Activated CD8-positive, alpha-beta memory T cell treated with anti-CD3 and anti-CD28 coated beads for 4 hours (primary cell): ENCODE measurements around the gene CTNNA1.

Experiments
- DNase-seq, 2 donors: peaks; one replicate each; pipeline ENCODE4 v3.0.0-alpha.2; 2020; ENCODE audit warnings: low read depth in 2 of 2

The CTNNA1 gene

DNA sequence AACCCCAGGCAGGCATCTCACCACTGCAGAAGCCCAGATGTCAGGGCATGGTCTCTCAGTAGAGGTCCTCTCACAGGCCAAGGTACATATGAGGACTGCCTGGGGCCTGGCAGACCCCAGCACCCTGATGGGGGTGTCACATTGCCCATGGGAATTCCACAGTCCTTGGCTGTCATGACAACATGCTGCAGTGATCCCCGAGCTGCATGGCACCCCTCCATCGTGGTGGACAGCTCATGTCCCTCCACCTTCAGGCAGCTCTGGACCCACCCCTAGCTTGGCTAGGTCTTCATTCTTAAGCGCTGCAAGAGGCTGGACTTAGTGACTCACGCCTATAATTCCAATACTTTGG lies 196.0 kb downstream of the CTNNA1 start:
- DNase-seq = no peak

DNA sequence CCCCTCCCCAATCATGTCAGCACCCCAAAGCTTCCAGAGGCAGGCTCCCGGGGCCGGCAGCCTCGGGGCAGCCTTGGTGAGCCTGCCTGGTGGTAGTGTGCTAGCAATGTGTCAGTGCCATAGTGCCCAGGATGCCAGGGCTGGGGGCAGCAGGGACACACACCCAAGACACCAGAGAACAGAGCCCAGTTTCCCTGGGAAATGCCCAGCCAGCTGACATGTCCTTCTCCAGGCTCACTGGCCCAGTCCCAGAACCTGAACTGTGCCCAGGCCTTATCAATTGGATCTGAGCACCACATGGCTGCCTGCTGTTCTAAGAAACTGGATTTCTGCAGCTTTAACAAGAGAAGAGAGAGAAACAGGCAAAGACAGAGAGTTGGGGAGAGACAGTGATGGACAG lies 196.8 kb downstream of the CTNNA1 start:
- no peak for DNase-seq

DNA sequence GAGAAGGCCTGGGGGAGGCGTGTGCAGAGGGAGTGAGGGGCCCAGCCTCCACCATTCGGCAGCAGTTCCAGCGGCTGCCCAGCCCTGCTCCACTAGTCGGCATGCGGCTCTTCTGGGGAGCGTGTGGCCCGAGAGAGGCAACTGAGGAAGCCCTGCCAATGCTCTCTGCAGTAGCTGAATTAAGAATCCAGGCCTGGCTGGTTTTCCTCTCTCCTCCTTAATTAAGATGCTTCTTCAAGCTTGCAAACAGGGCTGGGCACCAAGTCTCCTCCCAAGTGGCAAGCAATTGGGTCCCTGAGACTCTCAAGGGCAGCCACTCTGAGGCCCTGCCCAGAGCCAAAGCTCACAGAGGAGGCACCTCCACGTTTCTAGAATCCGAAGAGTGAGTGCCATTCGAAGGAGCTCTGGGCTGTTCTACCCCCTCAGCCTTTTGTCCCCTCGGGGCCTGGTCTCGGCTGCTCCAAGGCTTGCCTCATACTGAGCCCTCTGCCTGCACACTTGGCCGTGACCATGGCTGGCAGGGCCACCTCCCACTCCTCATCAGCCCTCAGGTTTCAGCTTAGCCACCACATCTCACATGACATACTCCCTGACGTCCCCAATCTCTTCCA lies 197.3 kb downstream of the CTNNA1 start:
- no peak for DNase-seq

DNA sequence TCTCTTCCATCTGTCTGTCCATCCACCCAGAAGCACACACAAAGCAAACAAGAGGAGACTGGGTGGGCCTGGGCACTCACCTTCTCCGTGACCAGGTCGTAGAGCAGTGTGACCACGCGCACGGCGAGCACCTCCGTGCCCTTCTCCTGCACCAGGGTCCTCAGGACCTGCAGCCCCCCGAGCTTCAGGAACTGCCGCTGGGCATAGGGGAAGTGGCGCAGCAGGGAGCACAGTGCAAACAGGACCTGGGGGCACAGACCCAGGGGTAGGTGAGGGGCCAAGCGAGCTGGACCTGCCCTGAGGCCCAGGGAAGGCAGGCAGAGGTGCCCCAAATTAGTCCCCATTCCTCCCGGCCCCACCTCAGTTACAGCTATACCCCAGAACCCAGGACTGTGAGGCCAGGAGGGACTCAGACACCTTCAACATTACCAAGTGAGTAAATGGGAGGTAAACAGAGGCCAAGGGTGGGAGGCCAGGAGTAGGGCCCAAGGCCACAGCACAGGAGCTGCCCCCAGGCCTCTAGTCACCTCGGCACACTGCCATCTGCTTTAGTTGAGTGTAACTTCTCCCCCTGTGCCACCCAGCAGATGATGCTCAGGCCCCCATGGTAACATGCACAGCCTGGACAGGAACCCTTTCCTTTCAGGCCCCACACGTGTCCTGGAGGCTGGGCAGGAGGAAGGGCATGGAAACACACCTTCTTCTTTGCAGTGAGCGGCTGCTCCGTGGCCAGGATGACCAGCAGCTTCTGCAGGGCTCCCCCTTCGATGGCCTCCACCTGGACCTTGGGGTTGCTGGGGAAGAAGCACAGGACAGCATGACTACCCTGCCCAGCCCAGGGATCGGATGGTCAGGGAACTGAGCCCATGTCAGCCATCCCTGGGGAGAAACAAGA lies 198.1 kb downstream of the CTNNA1 start:
- no peak for DNase-seq

DNA sequence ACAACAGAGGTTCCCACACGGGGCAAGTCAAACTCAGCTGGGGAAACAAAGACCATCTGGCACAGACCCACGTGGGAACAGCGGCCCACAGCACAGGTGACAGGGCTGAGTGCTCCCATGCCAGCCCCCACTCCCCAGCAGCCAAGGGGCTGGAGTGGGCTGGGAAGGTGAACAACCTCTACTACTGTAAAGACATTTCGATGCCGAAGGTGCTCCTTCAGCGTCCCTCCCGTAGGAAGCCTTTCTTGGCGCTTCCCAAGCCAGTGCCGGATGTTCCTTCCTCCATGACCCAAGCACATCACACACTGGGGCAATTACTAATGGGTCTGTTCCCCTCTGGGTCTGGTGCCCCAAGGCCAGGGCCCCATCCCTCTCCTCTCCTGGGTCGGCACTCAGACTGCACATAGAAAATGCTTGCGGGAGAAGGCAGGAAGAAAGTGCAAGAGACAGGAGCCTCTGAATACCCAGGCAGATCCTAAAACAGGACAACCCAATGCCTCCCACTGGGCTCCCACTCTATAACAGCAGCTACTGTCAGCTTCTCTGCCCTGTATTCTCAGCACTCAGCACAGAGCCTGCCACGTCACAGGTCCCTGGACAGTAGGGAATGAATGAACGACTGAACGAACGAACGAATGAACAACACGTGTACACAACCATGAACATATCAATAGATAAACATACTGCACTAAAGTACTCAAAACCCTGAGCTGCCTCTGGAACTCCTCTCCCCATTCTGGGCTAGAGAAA lies 198.9 kb downstream of the CTNNA1 start:
- DNase-seq = no peak

DNA sequence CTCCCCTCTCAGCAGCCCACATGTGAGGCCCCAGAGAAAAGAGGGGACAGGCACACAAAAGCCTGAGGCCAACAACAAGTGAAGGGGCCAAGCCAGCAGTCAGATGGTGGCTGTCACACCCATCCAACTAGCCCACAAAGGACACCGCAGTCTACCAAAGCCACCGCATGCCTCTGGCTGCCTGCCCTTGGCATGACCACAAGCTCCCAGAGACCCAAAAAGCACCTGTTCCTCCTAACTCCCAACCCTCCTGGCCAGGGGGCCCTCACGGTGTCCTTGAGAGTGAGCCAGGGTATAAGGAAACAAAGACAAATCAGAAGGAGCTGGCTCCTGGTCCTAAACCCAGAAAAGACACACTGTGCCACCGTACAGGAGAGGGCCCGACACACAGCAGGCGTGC lies 199.7 kb downstream of the CTNNA1 start:
- no peak for DNase-seq

DNA sequence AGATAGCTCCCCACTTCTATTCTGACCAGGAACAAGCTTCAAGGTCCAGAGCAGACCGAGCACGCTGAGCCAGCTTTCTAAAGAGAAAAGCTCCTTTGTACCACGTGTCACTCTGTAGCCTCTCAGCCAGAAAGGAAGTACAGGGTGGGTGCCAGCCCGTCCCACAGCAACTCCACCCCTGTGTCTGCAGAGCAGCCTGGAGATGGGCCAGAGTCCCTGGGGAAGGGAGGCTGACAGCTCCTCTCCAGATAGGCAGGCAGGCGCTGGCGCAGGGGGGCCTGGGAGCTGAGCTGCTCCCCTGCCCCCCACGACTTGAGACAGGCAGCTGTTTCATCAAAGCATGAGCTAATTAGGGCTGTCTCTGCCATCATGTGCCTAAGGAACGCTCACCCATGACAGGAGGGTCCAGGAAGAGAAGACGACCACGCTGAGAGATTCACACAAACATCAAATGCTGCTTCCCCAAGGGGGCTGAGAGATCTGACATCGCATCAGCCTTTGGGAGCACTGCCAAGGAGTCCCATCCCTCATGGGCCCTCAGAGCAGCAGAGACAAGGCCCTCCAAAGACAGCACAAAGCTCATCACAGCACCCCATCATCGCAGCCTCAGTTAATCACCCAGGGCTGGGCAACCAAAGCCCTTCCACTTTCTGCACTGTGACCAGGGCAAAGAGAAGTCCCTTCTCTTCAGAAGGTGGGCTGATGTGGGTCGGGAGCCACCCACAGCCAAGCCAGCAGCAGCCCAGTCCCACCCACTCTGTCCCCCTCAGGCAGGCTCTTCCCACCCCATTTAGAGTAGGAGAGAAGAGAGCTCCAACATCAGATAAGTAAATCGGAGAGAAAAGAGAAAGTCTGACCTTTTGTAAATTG lies 200.4 kb downstream of the CTNNA1 start:
- no peak for DNase-seq

DNA sequence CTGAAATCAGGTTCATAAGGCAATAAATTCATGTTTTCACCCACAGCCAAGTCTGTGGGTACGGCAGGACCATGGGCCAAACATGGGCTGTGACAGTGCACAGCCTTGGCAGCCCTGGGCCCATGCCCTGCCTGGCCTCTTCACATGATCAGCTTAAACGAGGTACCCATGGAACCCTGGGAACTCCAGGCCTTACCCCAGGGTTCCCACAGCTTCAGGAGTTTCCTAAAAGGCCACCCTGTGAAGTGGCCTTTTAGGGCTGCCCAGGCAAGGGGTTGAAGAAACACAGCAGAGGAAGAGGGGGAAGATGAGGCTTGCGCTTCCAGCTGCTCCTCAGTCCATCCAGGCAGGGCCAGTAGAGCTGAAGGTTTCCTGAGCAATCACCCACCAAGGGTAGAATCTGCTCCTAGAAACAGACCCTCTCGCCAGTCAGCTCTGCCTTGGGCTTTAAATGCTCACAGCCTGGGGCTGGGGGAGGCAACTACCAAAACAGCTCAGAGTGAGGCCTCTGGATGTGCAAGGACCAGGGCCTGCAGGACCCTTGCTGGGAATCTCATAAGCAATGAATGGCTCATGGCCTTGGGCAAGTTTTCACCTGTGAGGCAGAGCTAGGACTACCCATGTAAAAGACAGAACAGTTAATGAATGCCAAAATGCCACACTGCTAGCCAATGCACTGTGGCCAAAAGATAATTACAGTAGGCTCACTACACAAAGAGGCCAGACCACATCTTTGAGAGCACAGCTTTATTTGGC lies 201.2 kb downstream of the CTNNA1 start:
- DNase-seq = no peak

DNA sequence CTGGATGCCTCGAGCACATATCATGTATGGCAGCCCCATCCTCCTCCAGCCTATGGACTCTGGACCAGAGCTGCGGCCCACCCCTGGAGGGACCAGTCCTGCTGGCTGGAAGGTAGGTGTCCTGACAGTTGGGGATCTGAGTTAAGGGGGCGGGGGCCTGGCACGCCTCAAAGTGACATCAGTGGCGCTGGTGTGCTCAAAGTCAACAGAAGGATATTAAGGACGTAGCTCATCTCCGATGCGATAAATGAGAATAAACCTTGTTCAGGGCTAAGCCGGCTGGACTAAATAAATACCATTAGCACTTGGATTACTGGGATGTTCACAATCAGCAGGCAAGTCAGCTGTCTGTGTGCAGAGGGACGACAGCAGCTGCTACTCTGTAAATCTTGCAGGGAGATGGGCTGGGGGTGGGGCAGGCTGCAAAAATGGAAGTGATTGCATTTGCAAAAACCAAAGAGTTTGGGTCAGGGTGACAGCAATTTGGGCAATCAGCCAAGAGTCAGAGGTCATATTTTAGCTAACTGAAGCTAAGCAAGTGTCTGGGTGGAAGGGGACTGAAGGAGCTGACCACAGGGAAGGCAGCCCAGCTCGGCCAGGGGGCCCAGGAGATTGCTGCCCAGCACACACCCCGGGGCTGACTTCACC lies 201.9 kb downstream of the CTNNA1 start:
- DNase-seq = no peak

DNA sequence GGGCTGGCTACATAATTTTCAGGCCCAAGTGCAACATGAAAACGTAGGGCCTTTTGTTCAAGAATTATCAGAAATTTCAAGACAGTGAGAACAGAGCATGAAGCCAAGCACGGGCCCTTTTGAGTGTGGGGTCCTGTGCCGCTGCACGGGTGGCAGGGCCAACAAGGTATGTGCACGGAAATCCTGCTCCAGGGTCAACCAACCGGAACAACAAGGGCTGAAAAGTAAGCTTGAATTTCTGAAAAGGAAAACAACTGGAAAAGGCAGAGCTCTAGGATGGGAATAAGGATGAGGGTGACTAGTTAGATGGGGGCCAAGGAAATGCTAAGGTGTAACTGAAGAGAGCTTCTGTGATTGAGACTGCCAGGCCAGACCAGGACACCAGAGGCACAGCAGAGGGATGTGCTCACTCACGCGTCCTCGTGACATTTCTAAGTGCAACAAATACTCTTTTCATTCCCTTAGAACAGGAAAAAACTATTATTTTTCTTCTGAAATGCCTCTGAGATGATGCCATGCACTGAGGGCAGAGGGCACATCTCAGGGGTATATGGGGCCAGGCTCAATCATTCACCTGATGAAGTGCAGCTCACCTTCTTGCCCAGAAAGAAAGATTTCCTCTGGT lies 202.6 kb downstream of the CTNNA1 start:
- DNase-seq = no peak

DNA sequence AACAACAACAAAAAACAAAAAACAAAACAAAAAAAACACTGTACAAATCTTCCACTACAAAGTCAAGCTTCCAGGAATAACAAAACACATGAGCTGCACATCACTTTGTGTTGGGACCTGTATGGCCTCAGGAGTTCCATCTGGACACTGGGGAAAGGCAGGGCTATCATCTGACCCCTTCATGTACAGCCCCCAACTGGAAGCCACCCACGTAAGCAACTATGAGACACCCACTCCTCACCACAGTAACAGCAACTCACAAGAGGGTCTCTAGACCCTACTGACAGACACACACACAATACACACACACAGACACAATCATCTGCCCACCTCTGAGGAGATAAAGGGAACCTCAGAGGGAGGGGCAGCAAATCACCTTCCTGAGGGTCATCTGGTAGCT lies 203.6 kb downstream of the CTNNA1 start:
- DNase-seq = no peak

DNA sequence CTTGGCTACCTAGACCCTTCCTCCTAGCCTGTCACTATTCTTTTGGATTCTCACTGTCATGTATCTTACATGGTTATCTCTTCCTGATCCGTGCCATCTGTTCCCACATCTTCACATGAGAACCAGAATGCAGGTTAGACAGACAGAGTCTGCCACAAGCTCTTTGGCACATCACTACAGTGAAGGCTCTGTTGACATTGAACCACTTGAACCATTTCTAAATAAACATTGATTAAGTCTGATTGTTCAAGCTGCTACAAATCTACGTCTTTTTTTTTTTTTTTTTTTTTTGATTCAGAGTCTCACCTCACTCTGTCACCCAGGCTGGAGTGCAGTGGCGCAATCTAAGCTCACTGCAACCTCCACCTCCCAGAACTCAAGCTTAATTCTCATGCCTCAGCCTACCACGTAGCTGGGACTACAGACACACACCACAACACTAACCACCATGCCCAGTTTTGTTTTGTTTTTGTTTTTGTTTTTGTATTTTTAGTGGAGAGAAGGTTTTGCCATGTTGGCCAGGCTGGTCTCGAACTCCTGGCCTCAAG lies 207.0 kb downstream of the CTNNA1 start:
- no peak for DNase-seq

DNA sequence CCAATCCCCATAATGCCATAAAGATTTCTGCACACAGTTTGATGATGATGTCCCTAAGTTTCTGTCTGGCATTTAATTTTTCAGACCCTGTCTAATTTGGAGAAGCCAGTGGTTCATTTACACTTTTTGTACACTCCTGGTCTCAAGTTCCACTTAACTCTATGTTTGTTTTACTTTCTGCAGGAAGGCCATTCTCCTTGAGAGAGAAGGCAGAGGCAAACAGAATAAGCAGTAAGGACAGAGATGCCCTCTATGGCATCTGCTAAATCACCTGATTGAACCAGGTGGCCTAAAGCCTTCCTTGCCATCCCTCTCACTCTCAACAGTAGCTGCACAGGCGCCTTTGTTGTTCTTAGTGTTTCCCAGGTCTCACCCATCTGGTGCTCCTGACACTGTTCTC lies 208.0 kb downstream of the CTNNA1 start:
- DNase-seq = no peak

DNA sequence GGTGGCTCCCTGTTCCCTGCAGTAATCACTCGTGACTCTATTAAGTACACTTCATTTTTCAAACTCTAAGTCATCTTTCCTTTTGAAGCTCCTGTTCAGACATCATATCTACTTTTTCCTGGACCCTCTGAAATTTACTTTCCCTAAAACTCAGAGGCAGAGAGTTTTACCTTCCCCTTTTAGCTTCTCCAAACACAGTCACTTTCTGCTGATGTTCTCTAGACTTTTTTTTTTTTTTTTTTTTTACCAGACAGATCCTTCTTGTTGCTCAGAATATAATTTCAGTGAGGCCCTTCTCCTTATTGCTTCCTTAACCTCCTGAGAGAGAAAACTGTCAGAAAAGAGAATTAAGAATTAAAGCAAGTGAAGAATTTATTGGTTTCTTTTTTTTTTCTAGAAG lies 208.5 kb downstream of the CTNNA1 start:
- DNase-seq = no peak

DNA sequence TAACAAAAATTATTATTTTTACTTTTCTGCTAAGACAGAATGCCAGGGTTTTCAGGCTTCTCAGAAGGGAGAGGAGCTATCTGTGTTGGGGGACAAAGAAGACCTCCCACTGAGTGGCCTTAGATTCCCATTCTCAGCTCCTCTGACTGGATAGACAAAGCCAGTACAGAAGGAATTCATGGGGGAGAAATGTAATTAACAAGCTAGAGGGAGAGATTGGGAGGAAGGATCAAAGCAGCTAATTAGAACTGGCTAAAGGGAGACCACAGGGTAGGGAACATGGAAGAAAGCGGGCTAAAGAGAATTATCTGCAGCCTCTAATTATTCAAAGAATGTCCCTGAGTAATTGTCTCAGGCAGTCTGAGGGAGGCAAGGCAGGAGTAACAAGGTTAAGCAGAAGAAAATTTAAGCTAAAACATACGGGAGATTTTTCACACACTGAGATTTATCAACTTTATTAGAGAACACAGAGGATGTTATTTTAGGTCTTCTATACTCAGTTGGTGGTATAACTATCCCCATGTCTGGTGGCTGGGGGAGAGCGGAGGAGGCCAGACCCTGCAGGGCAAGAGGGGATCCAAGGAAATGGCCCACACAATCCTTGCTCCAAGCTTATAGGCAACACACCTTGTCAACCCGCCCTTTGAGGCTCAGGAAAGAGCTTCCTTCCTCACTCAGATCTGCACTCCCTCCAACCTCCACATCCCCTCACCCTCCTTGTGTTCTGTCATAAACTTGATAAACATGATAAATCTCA lies 209.6 kb downstream of the CTNNA1 start:
- DNase-seq = no peak

DNA sequence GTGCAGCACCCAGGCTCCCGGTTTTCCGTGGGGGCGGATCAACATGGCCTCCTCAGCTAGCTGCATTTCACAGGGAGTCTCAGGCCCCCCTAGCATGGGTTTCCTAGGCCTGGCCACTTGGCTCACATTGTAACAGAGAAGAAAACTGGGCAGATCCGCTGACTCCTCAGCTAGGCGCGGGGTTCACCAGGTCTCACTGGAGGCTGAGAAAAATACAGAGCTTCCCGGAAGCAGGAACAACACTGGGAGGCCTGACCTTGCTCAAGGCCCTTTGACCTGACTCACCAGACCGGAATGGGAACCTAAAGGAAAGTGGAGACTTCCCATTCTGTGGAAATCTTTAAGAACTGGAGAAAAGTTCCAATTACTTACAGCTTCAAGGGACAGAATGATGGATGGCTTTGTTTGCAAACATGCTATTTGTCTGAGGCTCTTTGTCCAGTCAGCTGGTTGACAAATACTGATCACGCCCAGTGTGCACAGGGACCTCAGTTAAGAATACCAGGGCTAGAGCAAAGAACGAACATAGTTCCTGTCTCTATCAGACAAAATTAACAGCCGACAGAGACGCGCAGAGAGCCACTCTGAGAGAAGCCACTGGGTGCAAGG lies 210.6 kb downstream of the CTNNA1 start:
- no peak for DNase-seq

DNA sequence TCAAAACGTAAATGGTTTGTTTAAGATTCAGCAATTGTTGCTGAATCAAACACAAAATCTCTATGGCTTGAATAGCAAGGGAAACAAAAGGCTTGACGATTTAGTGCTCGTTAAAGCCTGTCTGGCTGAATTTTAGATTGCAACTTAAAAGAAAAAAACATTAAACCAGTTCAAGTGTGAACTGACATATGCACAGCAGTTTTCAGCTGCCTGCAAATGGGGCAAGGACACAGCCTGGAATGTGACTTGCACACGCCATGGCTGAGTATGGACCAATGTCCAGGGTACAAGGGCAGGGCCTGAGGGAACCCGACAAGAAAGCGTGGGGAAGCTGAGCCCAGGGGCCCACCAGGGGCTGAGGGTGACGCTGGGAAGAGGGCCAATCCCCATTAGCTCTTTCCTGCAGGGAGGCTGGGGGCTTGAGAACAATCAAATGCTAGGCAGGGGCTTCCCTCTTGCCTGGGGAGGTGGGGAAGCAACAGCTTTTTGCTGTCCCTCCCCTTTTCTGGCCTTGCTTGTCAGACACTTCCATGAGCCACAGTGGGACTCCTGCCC lies 211.5 kb downstream of the CTNNA1 start:
- no peak for DNase-seq

DNA sequence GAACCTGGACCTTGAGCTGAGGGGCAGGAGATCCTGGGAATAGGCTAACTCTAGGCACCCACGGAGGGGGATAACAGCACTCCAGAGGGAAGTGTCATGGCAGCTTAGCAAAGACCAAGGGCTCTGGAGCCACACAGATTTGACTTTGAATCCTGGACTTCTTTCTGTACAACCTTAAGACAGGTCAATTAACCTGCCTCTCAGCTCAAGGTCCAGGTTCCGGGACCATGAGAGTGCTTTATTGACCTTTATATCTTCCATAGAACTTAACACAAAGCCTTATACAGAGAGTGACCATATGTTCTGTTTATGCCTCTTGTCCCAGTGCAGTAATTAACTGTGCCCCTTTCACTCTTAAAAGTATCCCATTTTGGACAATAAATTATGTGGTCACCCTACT lies 212.4 kb downstream of the CTNNA1 start:
- DNase-seq = no peak
